K562 (cell line): ENCODE measurements around the gene VBP1. TPM values are rescaled to one million over a fixed set of nuclear protein-coding genes. Genes with fewer than 3 reads are reported as not detected.

Source experiments
- MEF2A ChIP-seq: IDR thresholded peaks from 2 replicates; pipeline ENCODE4 v1.6.1; 2011; ENCODE audit warnings: low read depth, mild to moderate bottlenecking, low read length, moderate library complexity; ENCODE audit not compliant: control insufficient read depth
- NCOA2 ChIP-seq, 2 experiments: fragments of 450-650 bp; IDR thresholded peaks; 2 replicates each; pipeline ENCODE4 v1.6.1; 2018; ENCODE audit warnings: mild to moderate bottlenecking in 2 of 2, moderate library complexity in 1 of 2; ENCODE audit not compliant: partially characterized antibody in 2 of 2
- PHF8 ChIP-seq: fragments of 200-600 bp; sonication (generic); IDR thresholded peaks from 2 replicates; pipeline ENCODE4 v1.6.1; 2012; ENCODE audit warnings: mixed run types, mild to moderate bottlenecking, inconsistent platforms, low read length, moderate library complexity, borderline replicate concordance
- POLR2AphosphoS2 ChIP-seq: IDR thresholded peaks from 2 replicates; pipeline ENCODE4 v1.6.1; 2012; ENCODE audit warnings: low read length, improper control_type of control experiment
- POLR3G ChIP-seq: IDR thresholded peaks from 2 replicates; pipeline ENCODE4 v1.6.1; 2011; ENCODE audit not compliant: insufficient read length, insufficient replicate concordance; ENCODE audit errors: extremely low read depth
- RBM34 ChIP-seq: fragments of 200-400 bp; formaldehyde crosslinking; IDR thresholded peaks from 2 replicates; pipeline ENCODE4 v1.6.1; 2018; ENCODE audit warnings: low read length, borderline replicate concordance; ENCODE audit not compliant: insufficient read depth
- SLC30A9 ChIP-seq: fragments of 250-450 bp; sonication (Bioruptor Pico); IDR thresholded peaks from 2 replicates; pipeline ENCODE4 v1.8.0; 2022; ENCODE audit warnings: mild to moderate bottlenecking, moderate library complexity
- STAT6 ChIP-seq: sonication (generic); formaldehyde crosslinking; IDR thresholded peaks from 2 replicates; pipeline ENCODE4 v1.8.1; 2023; ENCODE audit warnings: mild to moderate bottlenecking, missing genetic modification reagents
- TAF9B ChIP-seq: fragments of 450-650 bp; IDR thresholded peaks from 2 replicates; pipeline ENCODE4 v1.6.1; 2018; ENCODE audit warnings: mild to moderate bottlenecking; ENCODE audit not compliant: partially characterized antibody
- TCF15 ChIP-seq: fragments of 250-450 bp; sonication (Bioruptor Pico); IDR thresholded peaks from 2 replicates; pipeline ENCODE4 v1.8.0; 2022; ENCODE audit warnings: moderate library complexity, mild to moderate bottlenecking, inconsistent platforms
- USF2 ChIP-seq: sonication (generic); formaldehyde crosslinking; IDR thresholded peaks from 2 replicates; pipeline ENCODE4 v1.5.0; 2020; ENCODE audit warnings: missing genetic modification reagents
- ZC3H8 ChIP-seq: fragments of 450-650 bp; IDR thresholded peaks from 2 replicates; pipeline ENCODE4 v1.6.1; 2017
- ZNF184 ChIP-seq: sonication (generic); formaldehyde crosslinking; IDR thresholded peaks from 2 replicates; pipeline ENCODE4 v1.5.0; 2020; ENCODE audit warnings: missing genetic modification reagents
- ZNF57 ChIP-seq: fragments of 450-650 bp; formaldehyde crosslinking; IDR thresholded peaks from 2 replicates; pipeline ENCODE4 v1.4.0; 2020; ENCODE audit warnings: mild to moderate bottlenecking, moderate library complexity
- ZNF695 ChIP-seq: fragments of 450-650 bp; formaldehyde crosslinking; IDR thresholded peaks from 2 replicates; pipeline ENCODE4 v1.4.0; 2020; ENCODE audit warnings: mild to moderate bottlenecking, moderate library complexity
- polyA plus RNA-seq, 8 experiments: library from polyadenylated mRNA; depleted of rRNA in 4 of 8; stranded (reverse) in 5 of 8; unstranded in 3 of 8; fragments of >200 nt; fragmentation: Nextera tagmentation in 2 of 8; fragmentation: Illumina TruSeq in 1 of 8; extraction: Ambion mirVana in 2 of 8; extraction: Trizol in 1 of 8; gene quantifications; 2 replicates each; pipeline versions ENCODE4 v1.2.1 to v1.2.3, GENCODE V29; 2011 to 2014; ENCODE audit warnings: inconsistent platforms in 1 of 8, missing spikeins in 1 of 8
- total RNA-seq, 7 experiments: library from RNA; depleted of rRNA in 6 of 7; stranded (reverse); fragments of >200 nt in 6 of 7; fragmentation: Illumina TruSeq in 2 of 7; extraction: Trizol in 2 of 7; gene quantifications; 2 replicates each; pipeline versions ENCODE4 v1.2.1 to v1.2.3, GENCODE V29; 2011 to 2021; ENCODE audit warnings: low replicate concordance in 1 of 7
- TF ChIP-seq, protein P1 (sequence below): fragments of 250-450 bp; sonication (Bioruptor Pico); IDR thresholded peaks from 2 replicates; pipeline ENCODE4 v1.4.0; 2020
- TF ChIP-seq, protein P2 (sequence below): sonication (generic); IDR thresholded peaks from 2 replicates; pipeline ENCODE4 v1.6.1; 2016

Gene VBP1
- total and polyA plus RNA-seq, 9 of the 15 experiments (the other 6 are each of a cell fraction or from before 2014, with no cell fraction given): 83.2 to 263 (median 151) TPM

- TF ChIP-seq, protein P1, sequence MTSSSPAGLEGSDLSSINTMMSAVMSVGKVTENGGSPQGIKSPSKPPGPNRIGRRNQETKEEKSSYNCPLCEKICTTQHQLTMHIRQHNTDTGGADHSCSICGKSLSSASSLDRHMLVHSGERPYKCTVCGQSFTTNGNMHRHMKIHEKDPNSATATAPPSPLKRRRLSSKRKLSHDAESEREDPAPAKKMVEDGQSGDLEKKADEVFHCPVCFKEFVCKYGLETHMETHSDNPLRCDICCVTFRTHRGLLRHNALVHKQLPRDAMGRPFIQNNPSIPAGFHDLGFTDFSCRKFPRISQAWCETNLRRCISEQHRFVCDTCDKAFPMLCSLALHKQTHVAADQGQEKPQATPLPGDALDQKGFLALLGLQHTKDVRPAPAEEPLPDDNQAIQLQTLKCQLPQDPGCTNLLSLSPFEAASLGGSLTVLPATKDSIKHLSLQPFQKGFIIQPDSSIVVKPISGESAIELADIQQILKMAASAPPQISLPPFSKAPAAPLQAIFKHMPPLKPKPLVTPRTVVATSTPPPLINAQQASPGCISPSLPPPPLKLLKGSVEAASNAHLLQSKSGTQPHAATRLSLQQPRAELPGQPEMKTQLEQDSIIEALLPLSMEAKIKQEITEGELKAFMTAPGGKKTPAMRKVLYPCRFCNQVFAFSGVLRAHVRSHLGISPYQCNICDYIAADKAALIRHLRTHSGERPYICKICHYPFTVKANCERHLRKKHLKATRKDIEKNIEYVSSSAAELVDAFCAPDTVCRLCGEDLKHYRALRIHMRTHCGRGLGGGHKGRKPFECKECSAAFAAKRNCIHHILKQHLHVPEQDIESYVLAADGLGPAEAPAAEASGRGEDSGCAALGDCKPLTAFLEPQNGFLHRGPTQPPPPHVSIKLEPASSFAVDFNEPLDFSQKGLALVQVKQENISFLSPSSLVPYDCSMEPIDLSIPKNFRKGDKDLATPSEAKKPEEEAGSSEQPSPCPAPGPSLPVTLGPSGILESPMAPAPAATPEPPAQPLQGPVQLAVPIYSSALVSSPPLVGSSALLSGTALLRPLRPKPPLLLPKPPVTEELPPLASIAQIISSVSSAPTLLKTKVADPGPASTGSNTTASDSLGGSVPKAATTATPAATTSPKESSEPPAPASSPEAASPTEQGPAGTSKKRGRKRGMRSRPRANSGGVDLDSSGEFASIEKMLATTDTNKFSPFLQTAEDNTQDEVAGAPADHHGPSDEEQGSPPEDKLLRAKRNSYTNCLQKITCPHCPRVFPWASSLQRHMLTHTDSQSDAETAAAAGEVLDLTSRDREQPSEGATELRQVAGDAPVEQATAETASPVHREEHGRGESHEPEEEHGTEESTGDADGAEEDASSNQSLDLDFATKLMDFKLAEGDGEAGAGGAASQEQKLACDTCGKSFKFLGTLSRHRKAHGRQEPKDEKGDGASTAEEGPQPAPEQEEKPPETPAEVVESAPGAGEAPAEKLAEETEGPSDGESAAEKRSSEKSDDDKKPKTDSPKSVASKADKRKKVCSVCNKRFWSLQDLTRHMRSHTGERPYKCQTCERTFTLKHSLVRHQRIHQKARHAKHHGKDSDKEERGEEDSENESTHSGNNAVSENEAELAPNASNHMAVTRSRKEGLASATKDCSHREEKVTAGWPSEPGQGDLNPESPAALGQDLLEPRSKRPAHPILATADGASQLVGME: no peak
- TF ChIP-seq POLR3G: no peak
- no peak for TF ChIP-seq RBM34
- no peak for TF ChIP-seq SLC30A9 (CRISPR knock-in tag)
- no peak for TF ChIP-seq ZNF184 (CRISPR knock-in tag)
- no peak for TF ChIP-seq ZNF57
- no peak for TF ChIP-seq NCOA2 (IDR thresholded peaks at IDR 0.05; ENCODE audit: partially characterized antibody in 2 of 2)
- no peak for TF ChIP-seq TCF15 (CRISPR knock-in tag)
- TF ChIP-seq, protein P2, sequence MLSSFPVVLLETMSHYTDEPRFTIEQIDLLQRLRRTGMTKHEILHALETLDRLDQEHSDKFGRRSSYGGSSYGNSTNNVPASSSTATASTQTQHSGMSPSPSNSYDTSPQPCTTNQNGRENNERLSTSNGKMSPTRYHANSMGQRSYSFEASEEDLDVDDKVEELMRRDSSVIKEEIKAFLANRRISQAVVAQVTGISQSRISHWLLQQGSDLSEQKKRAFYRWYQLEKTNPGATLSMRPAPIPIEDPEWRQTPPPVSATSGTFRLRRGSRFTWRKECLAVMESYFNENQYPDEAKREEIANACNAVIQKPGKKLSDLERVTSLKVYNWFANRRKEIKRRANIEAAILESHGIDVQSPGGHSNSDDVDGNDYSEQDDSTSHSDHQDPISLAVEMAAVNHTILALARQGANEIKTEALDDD: no peak
- no peak for TF ChIP-seq POLR2AphosphoS2
- TF ChIP-seq ZNF695 (CRISPR knock-in tag): no peak
- no peak for TF ChIP-seq USF2
- peak; percentile 87 for TF ChIP-seq TAF9B
- no peak for TF ChIP-seq ZC3H8
- TF ChIP-seq MEF2A: no peak
- no peak for TF ChIP-seq STAT6 (CRISPR knock-in tag)
- TF ChIP-seq PHF8: peak; percentile 85
Measured at GRCh38 chrX:155216179-155216939, at the start of gene VBP1 (continued).
